Measurements from ENCODE around the gene RPEL1.

RPEL1 gene

DNA sequence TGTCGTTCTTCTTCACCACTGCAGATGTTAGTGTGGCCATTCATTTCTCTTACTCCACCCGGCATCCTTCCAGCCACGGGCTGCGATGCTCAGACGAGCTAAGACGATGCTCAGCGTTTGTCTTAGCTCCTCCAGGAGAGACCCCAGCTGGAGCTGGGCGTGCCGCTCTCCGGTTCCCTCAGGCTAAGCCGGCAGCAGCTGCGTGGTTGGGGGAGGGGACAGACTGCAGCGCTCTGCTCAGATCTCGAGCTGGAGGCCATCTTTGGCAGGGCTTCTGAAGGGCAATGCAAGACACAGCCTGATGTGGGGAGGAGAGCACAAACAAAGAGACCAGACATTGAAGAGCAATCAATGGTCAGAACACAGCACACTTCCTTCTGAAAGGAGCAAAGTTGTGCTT is 36.1 kb downstream of the RPEL1 start:
- DNase-seq = peak; percentile 70

DNA sequence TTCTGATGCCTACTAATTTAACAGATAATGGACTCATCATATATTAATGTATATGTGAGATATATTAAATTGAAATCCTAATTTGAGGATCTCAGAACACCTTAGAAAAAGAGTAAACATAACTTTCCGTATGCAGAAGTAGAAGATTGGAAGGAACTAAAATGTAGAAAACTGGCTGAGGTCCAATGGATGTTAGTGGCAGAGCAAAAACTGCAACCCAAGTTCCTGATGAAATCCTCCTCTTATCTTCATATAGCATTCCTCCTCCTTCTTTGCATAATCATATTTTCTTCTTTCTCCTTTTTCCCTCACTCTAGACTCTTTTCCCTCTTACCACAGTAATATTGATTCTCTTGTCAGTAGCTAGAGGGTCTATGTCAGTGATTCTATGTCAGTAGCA is 37.3 kb downstream of the RPEL1 start:
- no peak for DNase-seq

DNA sequence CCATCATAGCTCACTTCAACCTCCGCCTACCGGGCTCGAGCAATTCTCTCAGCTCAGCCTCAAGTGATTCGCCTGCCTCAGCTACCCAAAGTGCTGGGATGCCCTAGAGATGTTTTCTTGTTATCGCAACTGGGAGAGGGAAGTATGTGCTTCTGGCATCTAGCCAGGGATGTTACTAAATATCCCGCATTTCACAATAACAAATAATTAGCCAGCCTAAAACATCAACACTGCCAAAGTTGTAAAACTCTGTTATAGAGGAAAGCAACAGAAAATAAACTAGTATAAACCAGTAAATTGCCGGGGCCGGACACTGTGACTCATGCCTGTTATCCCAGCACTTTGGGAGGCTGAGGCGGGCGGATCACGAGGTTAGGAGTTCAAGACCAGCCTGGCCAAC is 38.5 kb downstream of the RPEL1 start:
- no peak for DNase-seq

DNA sequence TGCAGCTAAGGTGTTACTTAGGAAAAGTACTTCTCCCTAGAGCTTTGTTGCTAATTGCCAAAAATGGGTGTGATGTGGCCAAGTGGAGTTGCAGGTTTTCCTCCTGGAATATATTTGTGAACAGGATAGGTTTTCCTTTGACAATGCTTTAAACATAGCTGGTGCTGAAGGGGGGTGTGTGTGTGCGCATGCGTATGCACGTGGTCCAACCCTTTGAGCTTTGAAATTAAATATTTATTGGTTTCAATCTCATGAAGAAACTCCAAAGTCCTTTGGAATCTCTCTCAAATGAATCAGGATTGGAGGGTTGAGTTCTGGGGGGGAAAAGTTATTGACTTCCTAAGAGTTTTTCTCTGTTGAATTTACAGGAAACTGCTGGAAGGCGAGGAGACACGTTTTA is 42.3 kb downstream of the RPEL1 start:
- DNase-seq = no peak

DNA sequence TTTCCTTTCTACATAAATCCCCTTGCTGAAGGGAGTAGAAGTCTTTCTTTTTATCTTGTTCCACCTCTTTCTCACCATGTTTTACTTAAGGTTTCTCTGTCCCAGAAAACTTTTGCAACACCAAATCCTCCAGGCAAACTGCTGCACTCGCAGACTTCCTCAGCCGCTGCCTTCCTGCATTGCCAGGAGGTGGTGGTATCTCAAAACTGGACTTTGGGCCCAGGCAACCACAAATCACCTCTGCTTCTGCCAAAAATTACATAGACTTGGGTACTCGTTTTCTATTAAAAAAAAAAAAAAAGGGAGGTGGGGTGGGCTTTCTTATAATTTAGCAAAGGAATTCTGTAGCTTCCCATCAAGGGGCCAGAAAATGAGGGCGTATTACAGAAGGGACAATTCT is 45.9 kb downstream of the RPEL1 start:
- DNase-seq = no peak

DNA sequence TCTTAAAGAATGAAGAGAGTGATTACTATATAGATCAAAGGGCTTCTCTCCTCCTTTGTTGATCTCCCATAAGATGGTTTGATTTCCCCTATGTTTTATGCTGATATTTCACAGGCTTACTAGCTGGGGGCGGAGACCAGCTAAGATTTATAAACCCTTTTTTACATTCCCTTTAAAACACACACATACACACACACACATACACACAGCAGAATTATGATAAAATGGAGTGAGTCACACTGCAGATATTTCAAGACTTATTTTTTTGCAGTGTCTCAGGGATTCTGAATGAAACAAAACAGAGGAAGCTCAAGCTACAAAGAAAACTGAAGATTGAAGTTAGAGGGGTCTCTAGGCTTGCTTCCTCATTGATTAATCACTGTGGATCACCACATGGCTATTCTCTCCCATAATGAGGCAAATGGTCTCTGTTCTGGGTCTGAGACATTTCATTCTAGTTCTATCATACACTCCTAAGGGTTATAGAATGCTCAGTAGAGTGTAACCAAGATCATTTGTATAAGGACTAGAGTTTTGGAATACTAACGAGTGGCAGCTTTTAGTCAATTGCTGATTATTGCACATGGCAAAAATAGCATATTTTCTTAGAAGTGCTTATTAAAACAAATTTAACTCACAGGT is 49.8 kb downstream of the RPEL1 start:
- DNase-seq = no peak
